AG09319 (cell line): Measurements from ENCODE around the gene KRTAP5-10.
"Not testable (repeated sequence)": the region's sequence is repeated elsewhere in the genome, so short reads cannot be mapped to it uniquely, and the experiment has no call there.

Experiments
- DNase-seq: peaks from one replicate; pipeline ENCODE4 v3.0.0-alpha.2; 2010; ENCODE audit warnings: low read depth; ENCODE audit errors: extremely low read depth

KRTAP5-10 gene

GRCh38 chr11:71615003-71615402, 49.6 kb downstream of the KRTAP5-10 start:
- not testable (repeated sequence) for DNase-seq
